Measurements from ENCODE around the gene OR7C2. TPM values are rescaled to one million over a fixed set of nuclear protein-coding genes. Genes with fewer than 3 reads are reported as not detected.

The OR7C2 gene
- total RNA-seq (ENCODE audit: low replicate concordance) = not detected in 2 replicates
- long read RNA-seq = 0 reads

DNA sequence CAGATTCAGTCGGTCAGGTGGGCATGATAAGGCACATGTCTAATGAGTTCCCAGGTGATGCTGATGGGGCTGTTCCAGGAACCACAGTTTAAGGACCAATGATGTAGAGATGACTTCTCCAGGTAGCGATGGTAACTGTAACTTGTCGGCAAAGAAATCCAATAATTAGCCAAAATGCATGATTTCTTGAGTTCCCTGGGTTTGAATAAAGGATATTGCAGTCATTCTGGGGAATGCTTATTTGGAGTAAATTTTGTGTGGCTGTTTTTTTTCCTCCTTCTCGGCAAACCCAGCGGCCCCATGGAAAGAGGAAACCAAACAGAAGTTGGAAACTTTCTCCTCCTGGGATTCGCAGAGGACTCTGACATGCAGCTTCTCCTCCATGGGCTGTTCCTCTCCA is at the start of gene OR7C2:
TSS of gene OR7C2 (plus strand) at position 301 of the 400 bp plus-strand sequence. CDS start at position 301, 0 bp downstream.
- no peaks in the 10 kb centered on the region for H3K27me3 Mint-ChIP-seq
- H3K36me3 Mint-ChIP-seq = no peaks in the 10 kb centered on the region
- no peaks in the 10 kb centered on the region for H3K4me1 Mint-ChIP-seq (ENCODE audit: unreplicated experiment)
- TF ChIP-seq, protein P1, sequence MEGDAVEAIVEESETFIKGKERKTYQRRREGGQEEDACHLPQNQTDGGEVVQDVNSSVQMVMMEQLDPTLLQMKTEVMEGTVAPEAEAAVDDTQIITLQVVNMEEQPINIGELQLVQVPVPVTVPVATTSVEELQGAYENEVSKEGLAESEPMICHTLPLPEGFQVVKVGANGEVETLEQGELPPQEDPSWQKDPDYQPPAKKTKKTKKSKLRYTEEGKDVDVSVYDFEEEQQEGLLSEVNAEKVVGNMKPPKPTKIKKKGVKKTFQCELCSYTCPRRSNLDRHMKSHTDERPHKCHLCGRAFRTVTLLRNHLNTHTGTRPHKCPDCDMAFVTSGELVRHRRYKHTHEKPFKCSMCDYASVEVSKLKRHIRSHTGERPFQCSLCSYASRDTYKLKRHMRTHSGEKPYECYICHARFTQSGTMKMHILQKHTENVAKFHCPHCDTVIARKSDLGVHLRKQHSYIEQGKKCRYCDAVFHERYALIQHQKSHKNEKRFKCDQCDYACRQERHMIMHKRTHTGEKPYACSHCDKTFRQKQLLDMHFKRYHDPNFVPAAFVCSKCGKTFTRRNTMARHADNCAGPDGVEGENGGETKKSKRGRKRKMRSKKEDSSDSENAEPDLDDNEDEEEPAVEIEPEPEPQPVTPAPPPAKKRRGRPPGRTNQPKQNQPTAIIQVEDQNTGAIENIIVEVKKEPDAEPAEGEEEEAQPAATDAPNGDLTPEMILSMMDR (conservative IDR thresholded peaks at IDR 0.05) = no peak
- no peak for DNase-seq (ENCODE audit: extremely low spot score, unreplicated experiment)
- no peak within 1 kb of the TSS for H3K4me3 Mint-ChIP-seq
- no peaks in the 10 kb centered on the region for H3K9me3 Mint-ChIP-seq
- no peak within 1 kb of the TSS for H3K27ac Mint-ChIP-seq

DNA sequence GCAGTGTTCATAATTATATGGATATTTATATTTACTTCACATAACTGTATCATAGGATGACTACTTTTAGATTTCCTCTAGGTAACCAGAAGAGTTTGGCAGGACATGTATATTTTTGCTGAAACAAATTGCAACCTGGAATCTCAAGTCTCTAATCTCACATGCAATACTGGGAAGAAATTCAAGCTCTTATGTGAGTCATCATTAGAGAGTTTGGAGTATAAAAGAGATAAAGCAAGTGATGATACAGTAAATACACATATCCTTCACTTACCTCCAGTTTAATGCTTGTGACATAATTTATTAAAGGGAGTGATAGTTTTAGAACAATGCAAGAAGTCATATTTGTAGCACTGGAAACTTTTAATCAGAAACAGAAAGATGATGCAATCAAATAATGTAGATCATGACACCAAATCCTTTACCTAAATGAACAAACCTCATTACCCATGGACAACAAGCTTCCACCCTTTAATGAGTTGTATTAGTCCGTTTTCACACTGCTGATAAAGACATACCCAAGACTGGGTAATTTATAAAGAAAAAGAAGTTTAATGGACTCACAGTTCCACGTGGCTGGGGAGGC is 39.5 kb upstream of the OR7C2 start:
- H3K27me3 Mint-ChIP-seq = no peaks in the 10 kb centered on the region
- H3K4me3 Mint-ChIP-seq = no peak overlapping the region
- H3K9me3 Mint-ChIP-seq = no peaks in the 10 kb centered on the region
- H3K36me3 Mint-ChIP-seq = no peaks in the 10 kb centered on the region
- H3K27ac Mint-ChIP-seq = no peak overlapping the region
- DNase-seq (ENCODE audit: extremely low spot score, unreplicated experiment) = no peak
- TF ChIP-seq, protein P1 (conservative IDR thresholded peaks at IDR 0.05) = no peak
- no peaks in the 10 kb centered on the region for H3K4me1 Mint-ChIP-seq (ENCODE audit: unreplicated experiment)

DNA sequence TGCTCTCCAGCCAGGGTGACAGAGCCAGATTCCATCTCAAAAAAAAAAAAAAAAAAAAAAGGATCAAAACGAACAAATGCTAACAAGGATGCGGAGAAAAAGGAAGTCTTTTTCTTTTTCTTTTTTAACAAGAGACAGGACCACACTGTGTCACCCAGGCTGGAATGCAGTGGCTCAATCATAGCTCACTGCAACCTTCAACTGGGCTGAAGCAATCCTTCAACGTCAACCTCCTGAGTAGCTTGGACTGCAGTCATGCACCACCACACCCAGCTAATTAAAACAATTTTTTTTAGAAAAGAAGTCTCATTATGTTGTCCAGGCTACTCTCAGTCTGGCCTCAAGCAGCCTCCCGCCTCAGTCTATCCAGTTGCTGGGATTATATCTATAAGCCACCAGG is 34.6 kb upstream of the OR7C2 start:
- H3K27ac Mint-ChIP-seq = no peak overlapping the region
- H3K4me1 Mint-ChIP-seq (ENCODE audit: unreplicated experiment) = no peaks in the 10 kb centered on the region
- TF ChIP-seq, protein P1 (conservative IDR thresholded peaks at IDR 0.05) = no peak
- H3K36me3 Mint-ChIP-seq = no peaks in the 10 kb centered on the region
- no peak for DNase-seq (ENCODE audit: extremely low spot score, unreplicated experiment)
- H3K9me3 Mint-ChIP-seq = no peaks in the 10 kb centered on the region
- no peak overlapping the region for H3K4me3 Mint-ChIP-seq
- no peaks in the 10 kb centered on the region for H3K27me3 Mint-ChIP-seq

DNA sequence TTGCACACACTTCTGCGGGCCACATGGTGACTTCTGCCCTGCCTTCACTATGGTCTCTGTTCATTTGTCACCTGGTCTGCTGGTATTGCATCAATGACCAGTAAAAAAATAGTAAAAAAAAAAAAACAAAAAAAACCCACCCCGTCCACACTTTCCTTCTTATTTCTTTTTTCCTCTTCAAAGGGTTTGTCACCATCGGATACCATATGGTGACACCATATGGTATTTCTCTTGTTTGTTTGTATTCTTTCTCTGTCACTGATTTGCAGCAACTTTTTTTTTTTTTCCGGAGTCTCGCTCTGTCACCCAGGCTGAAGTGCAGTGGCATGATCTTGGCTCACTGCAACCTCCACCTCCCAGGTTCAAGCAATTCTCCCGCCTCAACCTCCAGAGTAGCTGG is 26.2 kb upstream of the OR7C2 start:
- no peak for DNase-seq (ENCODE audit: extremely low spot score, unreplicated experiment)
- H3K27ac Mint-ChIP-seq = no peak overlapping the region
- H3K4me3 Mint-ChIP-seq = no peak overlapping the region
- no peaks in the 10 kb centered on the region for H3K36me3 Mint-ChIP-seq
- TF ChIP-seq, protein P1 (conservative IDR thresholded peaks at IDR 0.05) = no peak
- H3K9me3 Mint-ChIP-seq = no peaks in the 10 kb centered on the region
- H3K4me1 Mint-ChIP-seq (ENCODE audit: unreplicated experiment) = no peaks in the 10 kb centered on the region
- H3K27me3 Mint-ChIP-seq = no peaks in the 10 kb centered on the region

DNA sequence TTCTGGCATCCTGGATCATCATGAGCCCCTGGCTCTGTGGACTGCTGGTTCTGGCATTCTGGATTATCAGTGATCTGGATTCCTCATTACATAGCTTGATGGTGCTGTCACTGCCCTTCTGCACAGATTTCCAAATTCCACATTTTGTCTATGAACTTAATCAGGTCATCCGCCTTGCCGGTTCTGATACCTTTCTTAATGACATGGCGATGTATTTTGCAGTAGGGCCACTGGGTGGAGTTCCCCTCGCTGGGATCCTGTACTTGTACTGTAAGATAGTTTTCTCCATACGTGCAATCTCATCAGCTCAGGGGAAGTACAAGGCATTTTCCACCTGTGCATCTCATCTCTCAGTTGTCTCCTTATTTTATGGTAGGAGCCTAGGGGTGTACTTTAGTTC is 24.4 kb upstream of the OR7C2 start:
- TF ChIP-seq, protein P1 (conservative IDR thresholded peaks at IDR 0.05) = no peak
- no peak for DNase-seq (ENCODE audit: extremely low spot score, unreplicated experiment)
- Mint-ChIP-seq H3K4me3 (no peak overlapping the region), H3K27ac (no peak overlapping the region), H3K36me3 (no peaks in the 10 kb centered on the region), H3K27me3 (no peaks in the 10 kb centered on the region), H3K9me3 (no peaks in the 10 kb centered on the region), H3K4me1 (ENCODE audit: unreplicated experiment) (no peaks in the 10 kb centered on the region)
